ENCODE data around the gene RAPGEF1. TPM values are rescaled to one million over a fixed set of nuclear protein-coding genes. Genes with fewer than 3 reads are reported as not detected.
A peak's percentile ranks its signal among the peaks of the same experiment; 100 is the strongest.

The RAPGEF1 gene
- polyA plus RNA-seq, 2 of the 4 experiments (the other 2 are of a cell fraction), result 21.6 to 27.7 TPM

DNA sequence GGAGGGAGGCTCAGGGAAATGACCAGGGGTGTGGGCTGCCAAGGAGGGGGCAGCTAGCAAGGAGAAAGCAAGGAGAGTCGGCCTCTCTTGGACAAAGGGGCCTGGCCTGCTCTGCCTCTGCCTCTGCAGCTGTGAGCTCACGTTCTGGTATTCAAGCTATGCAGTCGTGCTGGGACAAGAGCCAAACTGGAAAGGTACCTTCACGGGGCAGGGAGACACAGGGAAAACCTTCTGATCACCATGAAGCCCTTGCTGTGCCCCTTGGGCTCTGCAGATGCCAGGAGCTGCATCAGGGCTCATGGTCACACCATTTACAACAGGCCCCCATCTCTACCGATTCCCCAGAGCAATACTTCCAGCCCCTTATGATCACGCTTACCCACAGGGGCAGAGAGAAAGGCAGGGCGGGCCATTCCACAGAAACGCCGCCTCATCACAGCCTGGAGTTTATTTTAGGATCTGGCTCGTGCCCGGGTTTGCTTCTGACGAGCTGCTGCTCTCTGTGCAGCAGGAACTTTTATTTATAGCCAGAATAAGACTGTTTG is 131.3 kb downstream of the RAPGEF1 start:
- Histone ChIP-seq H3K4me1 (peaks cover 43% of the 10 kb centered on the region), H3K27ac (peak overlapping the region; percentile 56 to 80; a peak in 5 of 6 replicates), H3K9me3 (no peaks in the 10 kb centered on the region), H3K4me2 (peak overlapping the region; percentile 85), H3K4me3 (no peak overlapping the region)
- WGBS (ENCODE audit: missing lambda C conversion rate), result 7% methylated on average over 12 of the region's 12 CpGs
- TF ChIP-seq CBX2 (IDR thresholded peaks at IDR 0.05; ENCODE audit: borderline replicate concordance, low read depth), result no peak
- TF ChIP-seq ZNF302 (CRISPR knock-in tag; IDR thresholded peaks at IDR 0.05), result no peak
- TF ChIP-seq RCOR1 (IDR thresholded peaks at IDR 0.05; ENCODE audit: low read depth, low read length), result no peak
- TF ChIP-seq, protein P1, sequence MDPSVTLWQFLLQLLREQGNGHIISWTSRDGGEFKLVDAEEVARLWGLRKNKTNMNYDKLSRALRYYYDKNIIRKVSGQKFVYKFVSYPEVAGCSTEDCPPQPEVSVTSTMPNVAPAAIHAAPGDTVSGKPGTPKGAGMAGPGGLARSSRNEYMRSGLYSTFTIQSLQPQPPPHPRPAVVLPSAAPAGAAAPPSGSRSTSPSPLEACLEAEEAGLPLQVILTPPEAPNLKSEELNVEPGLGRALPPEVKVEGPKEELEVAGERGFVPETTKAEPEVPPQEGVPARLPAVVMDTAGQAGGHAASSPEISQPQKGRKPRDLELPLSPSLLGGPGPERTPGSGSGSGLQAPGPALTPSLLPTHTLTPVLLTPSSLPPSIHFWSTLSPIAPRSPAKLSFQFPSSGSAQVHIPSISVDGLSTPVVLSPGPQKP (IDR thresholded peaks at IDR 0.05; ENCODE audit: low read depth, low read length), result no peak
- 0 out of 5 replicates have a peak, but pooled peaks of 1 of the 2 experiments have one; percentile 29 for TF ChIP-seq JUN (IDR thresholded peaks at IDR 0.05)
- TF ChIP-seq GATA3 (IDR thresholded peaks at IDR 0.05; ENCODE audit: borderline replicate concordance), result peak; percentile 53; the same call in 1 of the 2 replicates
- no peak for TF ChIP-seq PHF8 (IDR thresholded peaks at IDR 0.05; ENCODE audit: borderline replicate concordance, low read depth)
- TF ChIP-seq MAZ (IDR thresholded peaks at IDR 0.05; ENCODE audit: borderline replicate concordance, low read depth, low read length), result no peak
- TF ChIP-seq BHLHE40 (IDR thresholded peaks at IDR 0.05; ENCODE audit: low read depth, low read length), result peak; percentile 54
- no peak for TF ChIP-seq HOXB5 (CRISPR knock-in tag; IDR thresholded peaks at IDR 0.05)
- TF ChIP-seq MAX (IDR thresholded peaks at IDR 0.05), result peak; percentile 50
- no peak for TF ChIP-seq NR3C1 (IDR thresholded peaks at IDR 0.05)
- ATAC-seq, result peak; percentile 88 to 92
- no peak for FAIRE-seq
- CTCF ChIA-PET, result interaction anchor here (0.8 to 27.5 kb wide), 5 partner anchors 11 to 135 kb away, joined by 3 to 737 read pairs (median 7); partner anchors contain the start of gene RAPGEF1
- peak; percentile 67 to 81 for DNase-seq (ENCODE audit: low read depth in 1 of 2, low spot score in 1 of 2)
- POLR2A ChIA-PET, result no interaction called here

DNA sequence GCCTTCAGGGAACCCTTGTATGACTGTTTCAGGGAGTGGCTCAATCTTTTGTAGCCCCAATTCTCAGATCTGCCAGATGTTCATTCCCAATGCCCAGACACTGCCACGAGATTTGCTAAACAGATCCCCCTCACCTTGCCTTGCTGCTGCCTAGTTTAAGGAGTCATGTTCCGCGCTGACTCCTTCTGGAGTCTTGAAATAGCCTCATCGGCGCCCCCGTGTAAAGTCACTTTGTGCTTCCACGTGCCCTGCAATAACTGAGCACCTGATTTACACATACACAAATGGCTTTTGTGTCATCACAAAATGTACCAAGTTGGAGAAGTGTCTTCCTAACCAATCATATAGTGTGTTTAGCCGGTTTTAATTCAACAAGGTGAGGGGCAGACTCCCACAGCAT is 132.3 kb downstream of the RAPGEF1 start:
- Histone ChIP-seq H3K4me1 (peaks cover 43% of the 10 kb centered on the region), H3K9me3 (no peaks in the 10 kb centered on the region), H3K4me2 (peak overlapping the region; percentile 85; the same call in 2 of the 3 replicates), H3K4me3 (no peak overlapping the region), H3K27ac (peak overlapping the region in 1 of 2 experiments; percentile 80; a peak in 3 of 6 replicates)
- no peak for TF ChIP-seq KDM5A (IDR thresholded peaks at IDR 0.05)
- no peak for TF ChIP-seq GATA3 (IDR thresholded peaks at IDR 0.05; ENCODE audit: borderline replicate concordance)
- TF ChIP-seq HEYL (CRISPR knock-in tag; IDR thresholded peaks at IDR 0.05), result no peak
- TF ChIP-seq MAX (IDR thresholded peaks at IDR 0.05), result no peak
- no peak for TF ChIP-seq EP300 (IDR thresholded peaks at IDR 0.05)
- TF ChIP-seq FOSB (CRISPR knock-in tag; IDR thresholded peaks at IDR 0.05), result no peak
- no peak for TF ChIP-seq HDAC2 (IDR thresholded peaks at IDR 0.05)
- TF ChIP-seq, protein P2, sequence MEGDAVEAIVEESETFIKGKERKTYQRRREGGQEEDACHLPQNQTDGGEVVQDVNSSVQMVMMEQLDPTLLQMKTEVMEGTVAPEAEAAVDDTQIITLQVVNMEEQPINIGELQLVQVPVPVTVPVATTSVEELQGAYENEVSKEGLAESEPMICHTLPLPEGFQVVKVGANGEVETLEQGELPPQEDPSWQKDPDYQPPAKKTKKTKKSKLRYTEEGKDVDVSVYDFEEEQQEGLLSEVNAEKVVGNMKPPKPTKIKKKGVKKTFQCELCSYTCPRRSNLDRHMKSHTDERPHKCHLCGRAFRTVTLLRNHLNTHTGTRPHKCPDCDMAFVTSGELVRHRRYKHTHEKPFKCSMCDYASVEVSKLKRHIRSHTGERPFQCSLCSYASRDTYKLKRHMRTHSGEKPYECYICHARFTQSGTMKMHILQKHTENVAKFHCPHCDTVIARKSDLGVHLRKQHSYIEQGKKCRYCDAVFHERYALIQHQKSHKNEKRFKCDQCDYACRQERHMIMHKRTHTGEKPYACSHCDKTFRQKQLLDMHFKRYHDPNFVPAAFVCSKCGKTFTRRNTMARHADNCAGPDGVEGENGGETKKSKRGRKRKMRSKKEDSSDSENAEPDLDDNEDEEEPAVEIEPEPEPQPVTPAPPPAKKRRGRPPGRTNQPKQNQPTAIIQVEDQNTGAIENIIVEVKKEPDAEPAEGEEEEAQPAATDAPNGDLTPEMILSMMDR (IDR thresholded peaks at IDR 0.05), result no peak
- TF ChIP-seq RCOR1 (IDR thresholded peaks at IDR 0.05; ENCODE audit: low read depth, low read length), result no peak
- no peak for TF ChIP-seq RFX5 (IDR thresholded peaks at IDR 0.05)
- no peak for TF ChIP-seq CBX2 (IDR thresholded peaks at IDR 0.05; ENCODE audit: borderline replicate concordance, low read depth)
- ChIA-PET CTCF (interaction anchor here (0.6 to 27.5 kb wide), 3 partner anchors 16 to 259 kb away, joined by 3 to 737 read pairs (median 15); partner anchors contain the start of gene RAPGEF1), POLR2A (no interaction called here)
- no peak for ATAC-seq
- no peak for FAIRE-seq
- WGBS (ENCODE audit: missing lambda C conversion rate), result 89% methylated on average over 8 of the region's 8 CpGs
- no peak for DNase-seq (ENCODE audit: low read depth in 1 of 2, low spot score in 1 of 2)
